Left colon (tissue), 2 donors: ENCODE results near the gene CSNK1G1. TPM values are rescaled to one million over a fixed set of nuclear protein-coding genes. Genes with fewer than 3 reads are reported as not detected.

ENCODE experiments used
- ATAC-seq: fragments of 200-7000 bp; cut with Tn5 transposase; one replicate; pipeline ENCODE4 v1.9.1; 2020; ENCODE audit warnings: mild to moderate bottlenecking, moderate library complexity
- DNase-seq, 2 donors: peaks; one replicate each; pipeline ENCODE4 v3.0.0-alpha.2; 2020
- intact Hi-C, 2 donors: fragments of 100-400 bp; cut with DNase I in 1 of 2; cut with micrococcal nuclease in 1 of 2; formaldehyde crosslinking; loops; one replicate each; pipeline versions ENCODE4 v1.11.2 to v1.14.0; 2022; cut with DNase I, micrococcal nuclease
- total RNA-seq, 2 donors: library from RNA; stranded (reverse); fragmentation: NEBNext Ultra II Directional; extraction: Animal tissue kit (Norgen Biotek cat#: 25700); gene quantifications; one replicate each; pipeline ENCODE4 v1.2.1, GENCODE V29; 2021
- donor health status: DM: no; HTN: no; CAD: no.
- donor health status: DM: yes; HTN: yes; CAD: no.

Gene CSNK1G1
- total RNA-seq, 2 donors from 2014 or later: 19.9 to 20.4 TPM

DNA sequence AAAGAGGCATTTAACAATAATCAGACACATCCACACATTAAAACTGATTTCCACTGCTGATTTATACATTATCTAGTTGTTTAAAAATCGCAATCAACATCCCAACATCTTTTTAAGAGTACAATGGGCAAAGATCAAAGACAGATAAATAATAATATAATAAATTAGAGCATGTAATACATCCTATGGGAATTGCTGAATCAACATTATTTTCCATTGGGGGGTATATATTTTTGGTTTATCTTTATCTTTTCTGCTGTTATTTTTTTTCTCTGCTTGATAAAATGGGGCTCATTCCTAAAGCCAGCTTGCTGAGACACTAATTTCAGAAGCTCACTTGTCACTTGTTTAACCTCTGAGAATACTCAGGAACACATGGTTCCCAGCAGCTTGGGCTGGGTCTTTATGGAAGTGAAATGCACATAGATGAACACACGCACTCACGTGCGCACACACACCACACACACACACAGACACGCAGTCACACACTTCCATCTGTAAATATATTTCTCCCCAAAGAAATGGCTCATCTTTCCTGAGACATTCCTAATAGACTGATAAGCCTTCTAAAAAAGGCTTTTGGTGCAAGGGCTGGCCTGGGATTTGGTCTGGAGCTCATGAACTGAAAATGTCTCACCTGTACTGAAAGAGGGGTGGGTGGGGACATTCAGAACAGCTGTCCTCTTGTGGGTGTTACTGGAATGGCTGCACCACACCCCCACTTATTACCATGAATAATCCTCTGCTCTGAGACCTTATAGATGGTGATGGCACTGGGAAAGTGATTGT is 189.7 kb downstream of the CSNK1G1 start:
- no peak for ATAC-seq
- intact Hi-C loops: no loop called here
- DNase-seq: no peak

GRCh38 chr15:64164436-64164835 is 191.5 kb downstream of the CSNK1G1 start:
- ATAC-seq: no peak
- no peak for DNase-seq
- intact Hi-C loops: no loop called here

- DNase-seq (peak in 1 of 2 donors; percentile 48), ATAC-seq (peak; percentile 0)
- intact Hi-C loops: no loop called here
Measured at GRCh38 chr15:64163659-64164362, 192.2 kb downstream of the CSNK1G1 start.

- ATAC-seq (peak; percentile 93), DNase-seq (peak; percentile 98)
- intact Hi-C loops: no loop called here
Measured at GRCh38 chr15:64162869-64163658, 192.9 kb downstream of the CSNK1G1 start, which contains the start of gene PPIB. TSS of gene PPIB (minus strand) at chr15:64163022. CDS start at chr15:64162986, 36 bp downstream.

- intact Hi-C loops: no loop called here
Measured at GRCh38 chr15:64162478-64162868, 193.5 kb downstream of the CSNK1G1 start.

GRCh38 chr15:64161688-64162477 is 194.1 kb downstream of the CSNK1G1 start:
- ATAC-seq: no peak

More at GRCh38 chr15:64162478-64162868, 193.5 kb downstream of the CSNK1G1 start:
- DNase-seq: no peak
- peak; percentile 52 for ATAC-seq

DNA sequence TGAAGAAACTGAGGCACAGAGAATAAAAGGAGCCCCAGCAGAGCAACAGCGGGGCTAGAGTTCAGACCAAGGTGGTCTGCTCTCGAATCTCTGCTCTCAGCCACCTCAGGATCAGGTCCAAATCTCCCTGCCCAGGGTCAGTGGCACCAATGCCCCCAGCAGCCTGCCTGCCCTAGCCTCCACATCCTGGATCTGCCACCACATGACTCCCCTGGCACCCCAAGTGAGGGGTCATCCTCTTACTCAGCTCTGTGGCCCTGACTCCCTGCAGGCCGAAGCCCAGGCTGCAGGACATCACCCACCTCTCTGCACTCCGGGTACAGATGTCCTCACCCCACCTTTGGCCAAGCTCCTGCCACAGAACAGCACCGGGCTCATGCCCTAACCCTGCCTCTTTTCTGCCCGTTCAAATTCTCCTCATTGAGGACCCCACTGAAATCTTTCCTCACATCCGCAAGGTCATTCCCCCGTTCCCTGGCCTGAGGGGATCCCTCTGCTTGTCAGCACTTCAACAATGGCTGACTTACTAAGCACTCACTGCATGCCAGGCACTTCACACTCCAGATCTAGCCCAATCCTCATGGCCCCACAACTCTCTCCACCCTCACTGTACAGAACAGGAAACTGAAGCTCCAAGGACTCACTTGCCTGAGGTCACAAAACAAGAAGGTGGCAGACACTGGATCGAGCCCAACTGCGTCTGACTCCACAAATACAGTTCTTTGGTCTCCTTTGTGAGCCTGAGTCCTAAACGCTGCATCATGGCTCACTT is 197.4 kb downstream of the CSNK1G1 start:
- DNase-seq (no peak), ATAC-seq (no peak)
- intact Hi-C loops: no loop called here

More at GRCh38 chr15:64161688-64162477, 194.1 kb downstream of the CSNK1G1 start:
- intact Hi-C loops: no loop called here
- DNase-seq: no peak

- intact Hi-C loops: no loop called here
- DNase-seq: no peak
- ATAC-seq: no peak
Measured at GRCh38 chr15:64157599-64158125, 198.3 kb downstream of the CSNK1G1 start.

DNA sequence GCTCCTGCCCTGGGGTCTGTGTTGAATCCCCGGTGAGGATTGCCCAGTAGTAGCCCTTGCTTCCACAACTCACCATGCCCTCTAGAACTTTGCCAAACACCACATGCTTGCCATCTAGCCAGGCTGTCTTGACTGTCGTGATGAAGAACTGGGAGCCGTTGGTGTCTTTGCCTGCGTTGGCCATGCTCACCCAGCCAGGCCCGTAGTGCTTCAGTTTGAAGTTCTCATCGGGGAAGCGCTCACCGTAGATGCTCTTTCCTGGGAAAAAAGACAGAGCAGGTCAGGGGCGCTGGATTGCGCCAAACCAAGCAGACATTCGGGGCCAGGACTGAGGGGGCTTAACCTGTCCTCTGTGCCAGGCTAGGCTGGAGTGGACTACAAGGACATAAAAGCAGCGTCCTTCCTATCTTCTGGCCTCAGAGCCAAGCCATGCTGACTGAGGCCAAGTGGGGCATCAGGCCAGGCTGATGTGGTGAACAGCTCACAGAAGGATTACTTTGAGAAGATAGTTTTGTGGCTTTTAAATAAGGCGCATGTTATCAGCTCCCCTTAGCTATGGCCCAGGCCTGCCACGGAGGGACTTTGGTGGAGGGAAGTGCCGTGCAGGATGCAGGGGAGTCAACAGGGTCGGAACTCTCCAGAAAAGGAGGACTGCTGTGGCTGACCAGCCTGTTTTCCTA is 199.2 kb downstream of the CSNK1G1 start:
- DNase-seq: no peak
- no peak for ATAC-seq
- intact Hi-C loops: no loop called here

- DNase-seq (no peak), ATAC-seq (no peak)
- intact Hi-C loops: no loop called here
Measured at GRCh38 chr15:64155802-64156651, 199.9 kb downstream of the CSNK1G1 start.

GRCh38 chr15:64153480-64154367 is 202.2 kb downstream of the CSNK1G1 start:
- ATAC-seq (peak; percentile 82), DNase-seq (peak; percentile 84 to 93)
- intact Hi-C loops: no loop called here

DNA sequence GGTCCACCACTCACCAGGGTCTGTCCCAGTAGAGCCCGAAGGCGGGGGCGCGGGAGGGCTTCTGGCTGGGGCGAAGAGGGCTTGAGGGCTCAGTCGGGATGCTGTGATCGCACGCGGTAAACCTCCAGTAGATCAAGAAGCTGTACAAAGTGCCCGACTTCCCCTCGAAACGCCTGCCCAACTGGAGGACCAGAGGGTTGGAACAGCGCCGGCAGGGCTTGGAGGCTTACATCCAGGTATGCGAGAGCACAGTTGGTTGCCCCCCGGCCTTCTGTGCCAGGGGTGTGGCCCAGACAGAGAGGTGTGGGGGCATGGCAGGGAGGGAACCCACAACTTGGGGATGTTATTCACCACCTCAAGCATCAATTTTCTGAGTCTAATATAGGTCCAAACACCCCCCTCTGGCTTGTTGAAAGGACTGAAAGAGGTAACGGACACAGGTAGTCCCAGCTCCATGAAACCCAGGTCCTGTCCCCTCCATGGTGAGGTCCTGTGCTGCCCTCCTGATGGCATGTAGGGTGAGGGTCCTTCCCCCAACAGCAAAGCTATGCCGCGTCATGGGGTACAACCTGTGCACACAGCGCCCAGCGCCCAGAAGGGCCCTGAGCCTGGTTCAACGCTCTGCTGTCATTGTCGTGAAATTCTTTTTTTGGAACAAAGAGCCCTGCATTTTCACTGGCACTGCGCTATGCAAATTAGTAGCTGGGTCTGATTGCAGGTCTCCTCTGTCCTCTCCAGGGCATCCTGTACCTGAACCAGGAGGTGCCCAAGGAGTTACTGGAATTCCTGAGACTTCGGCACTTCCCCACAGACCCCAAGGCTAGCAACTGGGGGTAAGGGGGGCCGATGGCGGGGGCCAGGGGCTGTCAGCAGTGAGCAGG is 203.2 kb downstream of the CSNK1G1 start:
- DNase-seq: peak in 1 of 2 donors; percentile 42
- intact Hi-C loops: no loop called here
- ATAC-seq: peak; percentile 0

DNA sequence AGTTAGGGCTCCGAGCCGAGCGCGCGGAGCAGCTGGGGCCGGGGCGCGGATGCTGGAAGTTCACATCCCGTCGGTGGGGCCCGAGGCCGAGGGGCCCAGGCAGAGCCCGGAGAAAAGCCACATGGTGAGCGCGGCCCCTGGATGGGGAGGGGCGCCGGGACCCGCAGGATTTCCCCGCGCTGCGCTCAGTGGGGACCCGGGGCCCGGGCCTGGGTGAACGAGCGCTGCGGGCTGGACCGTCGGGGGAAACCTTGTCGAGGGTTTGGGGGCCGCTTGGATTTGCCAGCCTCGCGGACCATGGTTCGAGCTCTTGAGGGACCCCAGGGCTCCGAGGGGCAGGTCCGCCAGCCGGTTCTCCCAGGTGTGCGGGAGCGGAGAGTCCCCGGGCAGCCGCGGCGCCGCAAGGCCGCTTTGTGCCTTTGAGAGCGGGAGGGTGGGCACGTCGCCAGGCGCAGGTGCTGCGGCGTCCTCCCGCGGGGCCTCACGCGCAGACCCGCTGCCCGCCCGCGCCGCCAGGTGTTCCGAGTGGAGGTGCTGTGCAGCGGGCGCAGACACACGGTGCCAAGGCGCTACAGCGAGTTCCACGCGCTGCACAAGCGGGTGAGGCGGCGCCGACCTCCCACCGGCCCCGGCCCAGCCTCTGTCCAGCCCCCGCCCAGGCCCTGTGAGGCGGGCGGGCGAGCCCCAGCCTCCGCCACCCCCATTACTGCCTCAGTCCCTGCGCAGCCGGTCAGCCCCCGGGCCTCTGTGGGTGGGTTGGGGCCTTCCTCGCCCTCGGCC is 204.1 kb downstream of the CSNK1G1 start, which contains the start of gene SNX22:
Gene SNX22, plus strand, starts transcription at position 5 of the 780 bp plus-strand sequence. Its CDS starts 45 bp downstream, at position 50.
- intact Hi-C loops: no loop called here
- ATAC-seq: peak; percentile 20
- peak in 1 of 2 donors; percentile 47 for DNase-seq
